Loucy (cell line): ENCODE measurements around the gene RANBP9.

Source experiments
- H2AFZ ChIP-seq: fragments of 200-600 bp; sonication (generic); 2 replicates; pipeline ENCODE4 v1.6.0; 2016; ENCODE audit warnings: antibody characterized with exemption, mild to moderate bottlenecking, low read length, moderate library complexity
- H3F3A ChIP-seq: fragments of 200-600 bp; 2 replicates; pipeline ENCODE4 v1.6.0; 2016; ENCODE audit warnings: antibody characterized with exemption, low read depth, mild to moderate bottlenecking
- H3K27me3 ChIP-seq: fragments of 200-600 bp; sonication (generic); 2 replicates; pipeline ENCODE4 v1.6.1; 2014; ENCODE audit warnings: low read length, mild to moderate bottlenecking; ENCODE audit not compliant: insufficient read depth, poor library complexity, severe bottlenecking
- H3K36me3 ChIP-seq: fragments of 200-600 bp; sonication (generic); 2 replicates; pipeline ENCODE4 v1.6.1; 2016; ENCODE audit warnings: low read length; ENCODE audit not compliant: insufficient read depth
- H3K4me1 ChIP-seq: fragments of 200-600 bp; sonication (generic); 2 replicates; pipeline ENCODE4 v1.5.1; 2014; ENCODE audit warnings: low read length, mild to moderate bottlenecking; ENCODE audit not compliant: insufficient read depth, poor library complexity, severe bottlenecking
- H3K4me2 ChIP-seq: fragments of 200-600 bp; sonication (generic); 2 replicates; pipeline ENCODE4 v1.6.0; 2014; ENCODE audit warnings: antibody characterized with exemption, low read length, low read depth, mild to moderate bottlenecking; ENCODE audit not compliant: poor library complexity, severe bottlenecking
- H3K4me3 ChIP-seq: fragments of 200-600 bp; sonication (generic); 2 replicates; pipeline ENCODE4 v1.5.1; 2014; ENCODE audit warnings: low read length, mild to moderate bottlenecking, mixed read lengths; ENCODE audit not compliant: poor library complexity, severe bottlenecking
- H3K79me2 ChIP-seq: fragments of 200-600 bp; sonication (generic); 2 replicates; pipeline ENCODE4 v1.6.1; 2014; ENCODE audit warnings: low read length; ENCODE audit not compliant: insufficient read depth
- H3K9ac ChIP-seq: fragments of 200-600 bp; sonication (generic); 2 replicates; pipeline ENCODE4 v1.6.0; 2014; ENCODE audit warnings: mild to moderate bottlenecking, low read depth, low read length, moderate library complexity; ENCODE audit not compliant: poor library complexity, severe bottlenecking
- H3K9me2 ChIP-seq: fragments of 200-600 bp; sonication (generic); replicated peaks from 2 replicates; pipeline ENCODE4 v1.6.1; 2016; ENCODE audit warnings: low read depth, low read length, mixed read lengths
- H3K9me3 ChIP-seq: fragments of 200-600 bp; sonication (generic); 2 replicates; pipeline ENCODE4 v1.6.1; 2014; ENCODE audit warnings: mild to moderate bottlenecking, antibody characterized with exemption, low read length, low read depth; ENCODE audit not compliant: insufficient read depth
- H4K20me1 ChIP-seq: fragments of 200-600 bp; sonication (generic); 2 replicates; pipeline ENCODE4 v1.6.0; 2014; ENCODE audit warnings: antibody characterized with exemption, low read length, mild to moderate bottlenecking; ENCODE audit not compliant: insufficient read depth, poor library complexity, severe bottlenecking
- CTCF ChIP-seq: fragments of 200-600 bp; sonication (generic); conservative IDR thresholded peaks from 2 replicates; pipeline ENCODE4 v1.5.1; 2014; ENCODE audit warnings: mild to moderate bottlenecking, antibody characterized with exemption, low read length
- EZH2phosphoT487 ChIP-seq: fragments of 200-600 bp; IDR thresholded peaks from 2 replicates; pipeline ENCODE4 v1.6.1; 2018; ENCODE audit warnings: antibody characterized with exemption, mild to moderate bottlenecking, moderate library complexity, borderline replicate concordance

RANBP9 gene

GRCh38 chr6:13682346-13682745 is 29.3 kb downstream of the RANBP9 start:
- TF ChIP-seq EZH2phosphoT487 (no peak), CTCF (no peak)
- Histone ChIP-seq H4K20me1 (peaks cover 52% of the 10 kb centered on the region), H3K9me2 (no peaks in the 10 kb centered on the region), H3K9ac (no peak overlapping the region), H3K4me2 (no peak overlapping the region), H3F3A (peaks cover 3% of the 10 kb centered on the region; the same call in 1 of the 2 replicates), H3K9me3 (0 out of 2 replicates have a peak, but pooled peaks cover 4% of the 10 kb centered on the region), H3K36me3 (peaks cover 34% of the 10 kb centered on the region), H2AFZ (no peak overlapping the region), H3K4me1 (peaks cover 26% of the 10 kb centered on the region), H3K27me3 (no peaks in the 10 kb centered on the region), H3K79me2 (peaks cover 93% of the 10 kb centered on the region), H3K4me3 (no peak overlapping the region)

GRCh38 chr6:13681305-13682061 is 30.2 kb downstream of the RANBP9 start:
- H3K9me2 ChIP-seq: no peaks in the 10 kb centered on the region
- peak overlapping the region; percentile 32 for H3K4me2 ChIP-seq
- H3K36me3 ChIP-seq: peaks cover 36% of the 10 kb centered on the region
- peaks cover 11% of the 10 kb centered on the region; the same call in 1 of the 2 replicates for H3K9me3 ChIP-seq
- peaks cover 93% of the 10 kb centered on the region for H3K79me2 ChIP-seq
- no peak overlapping the region for H3K4me3 ChIP-seq
- H3F3A ChIP-seq: peaks cover 3% of the 10 kb centered on the region; the same call in 1 of the 2 replicates
- no peak overlapping the region for H2AFZ ChIP-seq
- no peak overlapping the region for H3K9ac ChIP-seq
- peaks cover 26% of the 10 kb centered on the region for H3K4me1 ChIP-seq
- no peaks in the 10 kb centered on the region for H3K27me3 ChIP-seq
- H4K20me1 ChIP-seq: peaks cover 43% of the 10 kb centered on the region
- TF ChIP-seq EZH2phosphoT487 (no peak), CTCF (no peak)

GRCh38 chr6:13680448-13680968 is 31.1 kb downstream of the RANBP9 start:
- Histone ChIP-seq H3K4me3 (no peak overlapping the region), H3K9ac (no peak overlapping the region), H3K4me2 (no peak overlapping the region), H4K20me1 (peaks cover 42% of the 10 kb centered on the region), H3K4me1 (peaks cover 26% of the 10 kb centered on the region), H3K9me2 (no peaks in the 10 kb centered on the region), H3K36me3 (peaks cover 34% of the 10 kb centered on the region), H3K79me2 (peaks cover 96% of the 10 kb centered on the region), H3K9me3 (peaks cover 11% of the 10 kb centered on the region; the same call in 1 of the 2 replicates), H3K27me3 (no peaks in the 10 kb centered on the region), H3F3A (peaks cover 3% of the 10 kb centered on the region; the same call in 1 of the 2 replicates), H2AFZ (no peak overlapping the region)
- TF ChIP-seq EZH2phosphoT487: no peak
- no peak for TF ChIP-seq CTCF
